AG04450 (cell line): ENCODE data around the gene KLHL29. TPM values are rescaled to one million over a fixed set of nuclear protein-coding genes. Genes with fewer than 3 reads are reported as not detected.

Source experiments
- CTCF ChIA-PET: fragments of 300-600, 350-600 bp; formaldehyde crosslinking; extraction: SDS; loops from one replicate; lab custom pipeline; 2022; ENCODE audit warnings: antibody characterized with exemption, inconsistent platforms; lab: Charles Lee
- POLR2A ChIA-PET: fragments of 350-600 bp; formaldehyde crosslinking; extraction: SDS; loops from one replicate; lab custom pipeline; 2021; ENCODE audit warnings: antibody characterized with exemption, inconsistent platforms; lab: Yijun Ruan, JAX
- DNase-seq: peaks from one replicate; pipeline ENCODE4 v3.0.0-alpha.2; 2011; ENCODE audit warnings: low read depth, low spot score
- H3K27ac ChIP-seq: one replicate; pipeline ENCODE4 v1.5.1; 2012; ENCODE audit warnings: low read depth, low read length, control low read depth
- H3K27me3 ChIP-seq: one replicate; pipeline ENCODE4 v1.6.0; 2012; ENCODE audit warnings: low read length; ENCODE audit not compliant: control insufficient read depth, insufficient read depth
- H3K4me3 ChIP-seq: 2 replicates; pipeline ENCODE4 v1.5.1; 2011; ENCODE audit warnings: mild to moderate bottlenecking, low read depth, low read length, control low read depth
- H3K9me3 ChIP-seq: 2 replicates; pipeline ENCODE4 v1.5.1; 2012; ENCODE audit warnings: low read length; ENCODE audit not compliant: control insufficient read depth, insufficient read depth
- polyA plus RNA-seq: library from polyadenylated mRNA; depleted of rRNA; stranded (reverse); fragments of >200 nt; gene quantifications from 2 replicates; pipeline ENCODE4 v1.2.3, GENCODE V29; 2011
- TF ChIP-seq, protein P1 (sequence below): IDR thresholded peaks from 2 replicates; pipeline ENCODE4 v1.5.1; 2011; ENCODE audit warnings: low read depth, low read length, control low read depth, inconsistent platforms

KLHL29 gene
- polyA plus RNA-seq, 1 experiment, result 3.6 TPM

DNA sequence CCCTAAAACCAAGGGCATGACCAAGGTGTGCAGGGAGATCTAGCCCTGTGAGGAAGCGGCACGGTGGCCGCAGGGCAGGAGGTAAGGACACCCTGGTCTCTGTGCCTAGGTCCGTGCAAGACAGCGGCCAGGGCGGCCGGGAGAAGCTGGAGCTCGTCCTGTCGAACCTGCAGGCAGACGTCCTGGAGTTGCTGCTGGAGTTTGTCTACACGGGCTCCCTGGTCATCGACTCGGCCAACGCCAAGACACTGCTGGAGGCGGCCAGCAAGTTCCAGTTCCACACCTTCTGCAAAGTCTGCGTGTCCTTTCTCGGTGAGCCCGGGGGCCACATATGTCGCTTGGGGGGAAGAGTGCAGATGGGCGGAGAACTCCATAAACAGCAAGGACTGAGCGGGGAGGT is 306.6 kb downstream of the KLHL29 start:
- Histone ChIP-seq H3K4me3 (no peak overlapping the region), H3K27me3 (no peaks in the 10 kb centered on the region), H3K27ac (no peak overlapping the region), H3K9me3 (no peaks in the 10 kb centered on the region; the same call in 1 of the 2 replicates)
- TF ChIP-seq, protein P1, sequence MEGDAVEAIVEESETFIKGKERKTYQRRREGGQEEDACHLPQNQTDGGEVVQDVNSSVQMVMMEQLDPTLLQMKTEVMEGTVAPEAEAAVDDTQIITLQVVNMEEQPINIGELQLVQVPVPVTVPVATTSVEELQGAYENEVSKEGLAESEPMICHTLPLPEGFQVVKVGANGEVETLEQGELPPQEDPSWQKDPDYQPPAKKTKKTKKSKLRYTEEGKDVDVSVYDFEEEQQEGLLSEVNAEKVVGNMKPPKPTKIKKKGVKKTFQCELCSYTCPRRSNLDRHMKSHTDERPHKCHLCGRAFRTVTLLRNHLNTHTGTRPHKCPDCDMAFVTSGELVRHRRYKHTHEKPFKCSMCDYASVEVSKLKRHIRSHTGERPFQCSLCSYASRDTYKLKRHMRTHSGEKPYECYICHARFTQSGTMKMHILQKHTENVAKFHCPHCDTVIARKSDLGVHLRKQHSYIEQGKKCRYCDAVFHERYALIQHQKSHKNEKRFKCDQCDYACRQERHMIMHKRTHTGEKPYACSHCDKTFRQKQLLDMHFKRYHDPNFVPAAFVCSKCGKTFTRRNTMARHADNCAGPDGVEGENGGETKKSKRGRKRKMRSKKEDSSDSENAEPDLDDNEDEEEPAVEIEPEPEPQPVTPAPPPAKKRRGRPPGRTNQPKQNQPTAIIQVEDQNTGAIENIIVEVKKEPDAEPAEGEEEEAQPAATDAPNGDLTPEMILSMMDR, result no peak
- CTCF ChIA-PET, result no interaction called here
- DNase-seq, result no peak
- POLR2A ChIA-PET, result no interaction called here

DNA sequence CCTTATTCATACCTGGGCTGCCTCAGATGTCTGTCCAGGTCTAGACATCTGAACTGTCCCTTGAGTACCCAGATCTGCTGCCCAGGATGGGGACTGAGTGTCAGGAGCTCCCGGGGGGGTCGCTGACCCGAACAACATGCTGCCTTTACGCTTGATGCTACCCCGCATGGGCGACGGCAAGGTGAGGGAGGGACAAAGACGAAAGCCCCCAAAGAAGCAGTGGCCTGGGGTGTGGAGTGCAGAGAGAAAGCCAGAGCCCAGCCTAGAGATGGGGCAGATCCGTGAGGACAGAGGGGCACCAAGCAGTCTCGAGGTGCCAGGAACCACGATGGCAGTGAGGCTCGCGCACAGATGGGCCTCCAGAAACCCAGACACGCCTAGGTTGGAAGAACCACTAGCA is 307.3 kb downstream of the KLHL29 start:
- CTCF ChIA-PET, result no interaction called here
- H3K27ac ChIP-seq, result no peak overlapping the region
- no peaks in the 10 kb centered on the region for H3K27me3 ChIP-seq
- TF ChIP-seq, protein P1, result no peak
- H3K4me3 ChIP-seq, result no peak overlapping the region
- POLR2A ChIA-PET, result no interaction called here
- H3K9me3 ChIP-seq, result no peaks in the 10 kb centered on the region; the same call in 1 of the 2 replicates
- no peak for DNase-seq

DNA sequence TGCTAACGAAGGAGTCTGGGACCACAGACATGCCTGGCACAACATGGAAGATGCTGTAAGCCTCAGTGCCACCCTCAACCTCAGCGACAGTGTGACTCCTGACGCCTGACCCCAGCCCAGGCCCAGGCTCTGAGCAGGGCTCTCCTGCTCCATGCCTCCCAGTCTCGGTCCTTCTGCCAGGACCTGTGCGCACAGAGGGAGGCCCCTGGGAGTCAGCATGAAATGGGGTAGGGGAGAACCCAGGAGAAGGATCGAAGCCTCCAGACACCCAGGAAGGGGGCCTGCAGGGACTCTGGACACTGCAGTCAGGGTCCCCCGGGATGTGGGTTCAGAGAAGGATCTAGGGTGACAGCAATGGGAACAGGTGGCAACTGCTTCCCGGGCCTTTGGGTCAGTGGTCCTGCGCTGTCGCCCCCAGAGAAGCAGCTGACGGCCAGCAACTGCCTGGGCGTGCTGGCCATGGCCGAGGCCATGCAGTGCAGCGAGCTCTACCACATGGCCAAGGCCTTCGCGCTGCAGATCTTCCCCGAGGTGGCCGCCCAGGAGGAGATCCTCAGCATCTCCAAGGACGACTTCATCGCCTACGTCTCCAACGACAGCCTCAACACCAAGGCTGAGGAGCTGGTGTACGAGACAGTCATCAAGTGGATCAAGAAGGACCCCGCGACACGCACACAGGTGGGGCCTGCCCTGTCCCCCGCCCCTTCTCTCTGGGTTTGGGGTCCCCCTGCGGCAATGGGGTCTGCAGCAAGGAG is 308.0 kb downstream of the KLHL29 start:
- no peak for DNase-seq
- Histone ChIP-seq H3K27ac (no peak overlapping the region), H3K27me3 (no peaks in the 10 kb centered on the region), H3K4me3 (no peak overlapping the region), H3K9me3 (no peaks in the 10 kb centered on the region; the same call in 1 of the 2 replicates)
- ChIA-PET POLR2A (no interaction called here), CTCF (no interaction called here)
- TF ChIP-seq, protein P1, result no peak

DNA sequence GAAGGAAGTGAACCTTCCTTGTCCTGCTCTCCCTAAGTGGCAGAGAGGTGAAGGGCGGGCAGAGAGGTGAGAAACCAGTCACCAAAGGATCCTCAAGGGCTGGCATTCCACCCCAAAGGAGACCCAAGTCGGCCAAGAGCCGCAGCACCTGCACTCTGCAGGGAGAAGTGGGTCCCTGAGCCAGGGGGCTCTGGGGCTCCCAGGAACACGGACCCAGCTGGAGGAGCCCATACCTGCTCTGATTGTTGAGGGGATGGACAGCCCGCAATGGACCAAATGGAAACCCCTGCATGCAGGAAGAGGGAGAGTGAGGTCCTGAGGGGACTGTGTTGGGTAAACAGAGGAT is 308.6 kb downstream of the KLHL29 start:
- no peak for DNase-seq
- CTCF ChIA-PET, result no interaction called here
- Histone ChIP-seq H3K9me3 (no peaks in the 10 kb centered on the region; the same call in 1 of the 2 replicates), H3K27ac (no peak overlapping the region), H3K27me3 (no peaks in the 10 kb centered on the region), H3K4me3 (no peak overlapping the region)
- POLR2A ChIA-PET, result no interaction called here
- TF ChIP-seq, protein P1, result no peak
